Mucosa of descending colon (tissue), 3 donors: ENCODE results near the gene IL12RB2. TPM values are rescaled to one million over a fixed set of nuclear protein-coding genes. Genes with fewer than 3 reads are reported as not detected.

Experiments used
- ATAC-seq: fragments of 200-7000 bp; cut with Tn5 transposase; one replicate; pipeline ENCODE4 v1.9.1; 2020; ENCODE audit warnings: mild to moderate bottlenecking, moderate library complexity
- DNase-seq, 3 donors: peaks; one replicate each; pipeline ENCODE4 v3.0.0-alpha.2; 2020
- H3K36me3 ChIP-seq: fragments of 200-600 bp; one replicate; pipeline ENCODE4 v1.8.0; 2021; ENCODE audit warnings: low read depth, mild to moderate bottlenecking
- H3K4me1 ChIP-seq: fragments of 200-600 bp; one replicate; pipeline ENCODE4 v1.8.0; 2021; ENCODE audit warnings: low read depth, mild to moderate bottlenecking
- H3K4me3 ChIP-seq: fragments of 200-600 bp; one replicate; pipeline ENCODE4 v1.8.0; 2021; ENCODE audit warnings: mild to moderate bottlenecking
- H3K9me3 ChIP-seq: fragments of 200-600 bp; one replicate; pipeline ENCODE4 v1.8.0; 2021; ENCODE audit warnings: mild to moderate bottlenecking
- CTCF ChIP-seq: fragments of 200-600 bp; IDR thresholded peaks from one replicate; pipeline ENCODE4 v1.8.0; 2022; ENCODE audit warnings: antibody characterized with exemption, mild to moderate bottlenecking
- intact Hi-C, 2 donors: fragments of 100-400 bp; cut with DNase I in 1 of 2; cut with micrococcal nuclease in 1 of 2; formaldehyde crosslinking; loops; one replicate each; pipeline versions ENCODE4 v1.11.0 to v1.11.1; 2022; cut with DNase I, micrococcal nuclease
- total RNA-seq, 3 donors: library from RNA; stranded (reverse); fragmentation: NEBNext Ultra II Directional in 2 of 3; extraction: Animal tissue kit (Norgen Biotek cat#: 25700) in 2 of 3; gene quantifications; one replicate each; pipeline versions ENCODE4 v1.2.1 to v1.2.4, GENCODE V29; 2021 to 2023
- donor health status: DM: no; HTN: no; CAD: no; lungs with moderate emphysema.
- donor health status: DM: no; HTN: no; CAD: no.
- donor health status: DM: no; HTN: yes; CAD: no.

The IL12RB2 gene
- total RNA-seq, 3 donors from 2014 or later: 0.55 to 1.7 (median 0.92) TPM

GRCh38 chr1:67434491-67434890, 126.8 kb downstream of the IL12RB2 start:
- ATAC-seq (no peak), DNase-seq (no peak)
- TF ChIP-seq CTCF: no peak
- intact Hi-C loops: no loop called here
- Histone ChIP-seq H3K36me3 (no peaks in the 10 kb centered on the region), H3K4me3 (no peak overlapping the region), H3K9me3 (no peaks in the 10 kb centered on the region), H3K4me1 (peaks cover 8% of the 10 kb centered on the region)

- no peak for ATAC-seq
- Histone ChIP-seq H3K36me3 (no peaks in the 10 kb centered on the region), H3K4me3 (no peak overlapping the region), H3K9me3 (no peaks in the 10 kb centered on the region), H3K4me1 (peaks cover 2% of the 10 kb centered on the region)
- DNase-seq: no peak
- no peak for TF ChIP-seq CTCF
- intact Hi-C loops: no loop called here
These were observed 128.9 kb downstream of the IL12RB2 start for GRCh38 chr1:67436511-67437055.

GRCh38 chr1:67437961-67438360, 130.3 kb downstream of the IL12RB2 start:
- Histone ChIP-seq H3K4me1 (no peaks in the 10 kb centered on the region), H3K36me3 (no peaks in the 10 kb centered on the region), H3K4me3 (no peak overlapping the region), H3K9me3 (no peaks in the 10 kb centered on the region)
- intact Hi-C loops: no loop called here
- ATAC-seq (no peak), DNase-seq (no peak)
- no peak for TF ChIP-seq CTCF

GRCh38 chr1:67439277-67440029, 131.8 kb downstream of the IL12RB2 start:
- DNase-seq (no peak), ATAC-seq (no peak)
- H3K4me1 ChIP-seq: no peaks in the 10 kb centered on the region
- H3K36me3 ChIP-seq: no peaks in the 10 kb centered on the region
- intact Hi-C loops: no loop called here
- TF ChIP-seq CTCF: no peak
- H3K4me3 ChIP-seq: no peak overlapping the region
- H3K9me3 ChIP-seq: no peaks in the 10 kb centered on the region

GRCh38 chr1:67440339-67440738, 132.7 kb downstream of the IL12RB2 start:
- Histone ChIP-seq H3K9me3 (no peaks in the 10 kb centered on the region), H3K4me1 (no peaks in the 10 kb centered on the region), H3K4me3 (no peak overlapping the region), H3K36me3 (no peaks in the 10 kb centered on the region)
- TF ChIP-seq CTCF: no peak
- intact Hi-C loops: no loop called here
- ATAC-seq: no peak
- DNase-seq: no peak
